Sigmoid colon (tissue), 7 donors: ENCODE data around the gene OTOP3. TPM values are rescaled to one million over a fixed set of nuclear protein-coding genes. Genes with fewer than 3 reads are reported as not detected.

Source experiments
- DNase-seq: peaks from one replicate; pipeline ENCODE4 v3.0.0-alpha.2; 2019
- H3K27ac ChIP-seq, 4 donors: fragments of 200-600 bp; sonication (generic); one replicate each; pipeline ENCODE4 v1.5.1; 2016 to 2019; ENCODE audit warnings: mild to moderate bottlenecking in 1 of 4
- H3K27me3 ChIP-seq, 3 donors: fragments of 200-600 bp; sonication (generic); one replicate each; pipeline ENCODE4 v1.5.1; 2019; ENCODE audit warnings: mild to moderate bottlenecking in 1 of 3
- H3K36me3 ChIP-seq, 4 donors: fragments of 200-600 bp; sonication (generic); one replicate each; pipeline ENCODE4 v1.5.1; 2016 to 2019
- H3K4me1 ChIP-seq, 4 donors: fragments of 200-600 bp; sonication (generic); one replicate each; pipeline ENCODE4 v1.5.1; 2017 to 2019
- H3K4me3 ChIP-seq, 4 donors: fragments of 200-600 bp; sonication (generic); one replicate each; pipeline ENCODE4 v1.5.1; 2017 to 2019; ENCODE audit warnings: mild to moderate bottlenecking in 2 of 4, moderate library complexity in 1 of 4
- H3K9me3 ChIP-seq, 4 donors: fragments of 200-600 bp in 3 of 4; sonication (generic) in 3 of 4; one replicate each; pipeline versions ENCODE4 v1.5.1 to v1.6.1; 2013 to 2019
- EP300 ChIP-seq, 4 donors: sonication (generic); formaldehyde crosslinking; IDR thresholded peaks; one replicate each; pipeline ENCODE4 v1.6.1; 2017; ENCODE audit warnings: antibody characterized with exemption in 4 of 4
- POLR2A ChIP-seq, 2 donors: fragments of 450-650 bp; IDR thresholded peaks; one replicate each; pipeline ENCODE4 v1.6.1; 2016; ENCODE audit warnings: antibody characterized with exemption in 2 of 2, mild to moderate bottlenecking in 2 of 2, moderate library complexity in 2 of 2
- POLR2AphosphoS5 ChIP-seq, 4 donors: sonication (generic); formaldehyde crosslinking; IDR thresholded peaks; one replicate each; pipeline ENCODE4 v1.6.1; 2017; ENCODE audit warnings: antibody characterized with exemption in 4 of 4
- WGBS, 2 donors: extraction: QIAGEN DNeasy Blood & Tissue Kit; methylation state at CpG; one replicate each; pipeline ENCODE4 v1.1.7; 2013; 5-methylcytosine and 5-hydroxymethylcytosine counted together
- intact Hi-C: fragments of 100-400 bp; cut with DNase I; formaldehyde crosslinking; loops from one replicate; pipeline ENCODE4 v1.15.1; 2023
- polyA plus RNA-seq, 3 donors: library from polyadenylated mRNA; stranded (reverse); fragments of 200-250 nt; gene quantifications; one replicate each; pipeline ENCODE4 v1.2.3, GENCODE V29; 2013
- total RNA-seq, 4 donors: library from RNA; depleted of rRNA; stranded (reverse); fragments of >200 nt; gene quantifications; one replicate each; pipeline ENCODE4 v1.1.0, GENCODE V29; 2016
- TF ChIP-seq, protein P1 (sequence below), 4 experiments: fragments of 450-650 bp in 3 of 4; fragments of 200-600 bp in 1 of 4; IDR thresholded peaks; one replicate each; pipeline ENCODE4 v1.5.1; 2016 to 2019; ENCODE audit warnings: antibody characterized with exemption in 4 of 4, mild to moderate bottlenecking in 3 of 4, moderate library complexity in 2 of 4
- donor health status: healthy with polysubstance abuse.
- donor health status: Bipolar disorder and iron deficiency.
- donor health status: healthy.

The OTOP3 gene
- total and polyA plus RNA-seq, 7 donors = 0.28 to 1.8 (median 0.60) TPM; not detected in 4

- Histone ChIP-seq H3K27ac (no peak overlapping the region), H3K9me3 (no peaks in the 10 kb centered on the region), H3K4me1 (peaks cover 0 to 26% (median 22%) of the 10 kb centered on the region in 4 donors), H3K4me3 (no peak overlapping the region), H3K36me3 (no peaks in the 10 kb centered on the region), H3K27me3 (peaks cover 36 to 81% (median 69%) of the 10 kb centered on the region in 3 donors)
- no peak for TF ChIP-seq POLR2A (IDR thresholded peaks at IDR 0.05)
- TF ChIP-seq, protein P1, sequence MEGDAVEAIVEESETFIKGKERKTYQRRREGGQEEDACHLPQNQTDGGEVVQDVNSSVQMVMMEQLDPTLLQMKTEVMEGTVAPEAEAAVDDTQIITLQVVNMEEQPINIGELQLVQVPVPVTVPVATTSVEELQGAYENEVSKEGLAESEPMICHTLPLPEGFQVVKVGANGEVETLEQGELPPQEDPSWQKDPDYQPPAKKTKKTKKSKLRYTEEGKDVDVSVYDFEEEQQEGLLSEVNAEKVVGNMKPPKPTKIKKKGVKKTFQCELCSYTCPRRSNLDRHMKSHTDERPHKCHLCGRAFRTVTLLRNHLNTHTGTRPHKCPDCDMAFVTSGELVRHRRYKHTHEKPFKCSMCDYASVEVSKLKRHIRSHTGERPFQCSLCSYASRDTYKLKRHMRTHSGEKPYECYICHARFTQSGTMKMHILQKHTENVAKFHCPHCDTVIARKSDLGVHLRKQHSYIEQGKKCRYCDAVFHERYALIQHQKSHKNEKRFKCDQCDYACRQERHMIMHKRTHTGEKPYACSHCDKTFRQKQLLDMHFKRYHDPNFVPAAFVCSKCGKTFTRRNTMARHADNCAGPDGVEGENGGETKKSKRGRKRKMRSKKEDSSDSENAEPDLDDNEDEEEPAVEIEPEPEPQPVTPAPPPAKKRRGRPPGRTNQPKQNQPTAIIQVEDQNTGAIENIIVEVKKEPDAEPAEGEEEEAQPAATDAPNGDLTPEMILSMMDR (IDR thresholded peaks at IDR 0.05) = no peak
- no peak for TF ChIP-seq POLR2AphosphoS5 (IDR thresholded peaks at IDR 0.05)
- no peak for TF ChIP-seq EP300 (IDR thresholded peaks at IDR 0.05)
- 49 to 70% methylated on average over 19 of the region's 19 CpGs for WGBS, 2 donors
- intact Hi-C loops = no loop called here
- DNase-seq = no peak
Observed at GRCh38 chr17:74921026-74921681, 14.5 kb upstream of the OTOP3 start.

GRCh38 chr17:74921769-74922168 is 13.9 kb upstream of the OTOP3 start:
- TF ChIP-seq, protein P1 (IDR thresholded peaks at IDR 0.05) = no peak
- TF ChIP-seq POLR2A (IDR thresholded peaks at IDR 0.05) = no peak
- no peak for TF ChIP-seq EP300 (IDR thresholded peaks at IDR 0.05)
- no peak for TF ChIP-seq POLR2AphosphoS5 (IDR thresholded peaks at IDR 0.05)
- H3K4me1 ChIP-seq = peaks cover 0 to 26% (median 22%) of the 10 kb centered on the region in 4 donors
- H3K36me3 ChIP-seq = no peaks in the 10 kb centered on the region
- intact Hi-C loops = no loop called here
- no peak for DNase-seq
- WGBS, 2 donors = 93% methylated on average over 2 of the region's 2 CpGs
- H3K27me3 ChIP-seq = peaks cover 36 to 78% (median 73%) of the 10 kb centered on the region in 3 donors
- no peak overlapping the region for H3K27ac ChIP-seq
- no peak overlapping the region for H3K4me3 ChIP-seq
- H3K9me3 ChIP-seq = no peaks in the 10 kb centered on the region

- Histone ChIP-seq H3K4me1 (peaks cover 0 to 26% (median 22%) of the 10 kb centered on the region in 4 donors), H3K27ac (no peak overlapping the region), H3K27me3 (peaks cover 36 to 77% (median 74%) of the 10 kb centered on the region in 3 donors), H3K4me3 (no peak overlapping the region), H3K36me3 (no peaks in the 10 kb centered on the region), H3K9me3 (no peaks in the 10 kb centered on the region)
- intact Hi-C loops = no loop called here
- no peak for DNase-seq
- TF ChIP-seq EP300 (IDR thresholded peaks at IDR 0.05) = no peak
- no peak for TF ChIP-seq POLR2AphosphoS5 (IDR thresholded peaks at IDR 0.05)
- no peak for TF ChIP-seq POLR2A (IDR thresholded peaks at IDR 0.05)
- TF ChIP-seq, protein P1 (IDR thresholded peaks at IDR 0.05) = no peak
- 37 to 61% methylated on average over 6 of the region's 6 CpGs for WGBS, 2 donors
Observed at GRCh38 chr17:74922172-74922571, 13.5 kb upstream of the OTOP3 start.

GRCh38 chr17:74922694-74923537 is 12.8 kb upstream of the OTOP3 start, which contains the start of gene USH1G:
USH1G (minus strand) TSS chr17:74923255; CDS start chr17:74923073, 182 bp downstream.
- Histone ChIP-seq H3K4me3 (peak within 1 kb of the TSS; percentile 8 to 38 (median 30)), H3K36me3 (no peaks in the 10 kb centered on the region), H3K27me3 (peaks cover 36 to 84% (median 69%) of the 10 kb centered on the region in 3 donors), H3K4me1 (peaks cover 0 to 26% (median 22%) of the 10 kb centered on the region in 4 donors), H3K27ac (no peak within 1 kb of the TSS), H3K9me3 (no peaks in the 10 kb centered on the region)
- TF ChIP-seq, protein P1 (IDR thresholded peaks at IDR 0.05) = no peak
- TF ChIP-seq POLR2A (IDR thresholded peaks at IDR 0.05) = no peak
- TF ChIP-seq EP300 (IDR thresholded peaks at IDR 0.05) = no peak
- no peak for TF ChIP-seq POLR2AphosphoS5 (IDR thresholded peaks at IDR 0.05)
- WGBS, 2 donors = 6% methylated on average over 57 of the region's 57 CpGs
- intact Hi-C loops = loop anchor here (1.0 kb wide), 1 partner anchor 35 kb away; no protein-coding TSS in a partner anchor
- no peak for DNase-seq
